IMR-90 (cell line): ENCODE results near the gene RPS13. TPM values are rescaled to one million over a fixed set of nuclear protein-coding genes. Genes with fewer than 3 reads are reported as not detected.

Source experiments
- ATAC-seq: fragments of 200-7000 bp; cut with Tn5 transposase; 2 replicates; pipeline ENCODE4 v1.9.1; 2020; ENCODE audit warnings: low read depth, mild to moderate bottlenecking, moderate library complexity
- BruUV-seq: library from RNA; stranded (reverse); fragments of 400-500 nt; replicated peaks from 2 replicates; lab custom pipeline; 2021; lab: Mats Ljungman, UMichigan
- CTCF ChIA-PET: fragments of 300-600 bp; formaldehyde crosslinking; extraction: SDS; loops from one replicate; lab custom pipeline; 2021; ENCODE audit warnings: antibody characterized with exemption; lab: Yijun Ruan, JAX
- POLR2A ChIA-PET: fragments of 300-600 bp; sonication (Branson Sonifier 250); formaldehyde crosslinking; loops from one replicate; lab custom pipeline; 2022; ENCODE audit warnings: antibody characterized with exemption; ENCODE audit not compliant: unreplicated experiment; lab: Charles Lee
- DNase-seq: peaks from one replicate; pipeline ENCODE4 v3.0.0; 2013
- H2AFZ ChIP-seq: replicated peaks from 2 replicates; pipeline ENCODE3; 2013; ENCODE audit warnings: low read length, mild to moderate bottlenecking; ENCODE audit not compliant: poor library complexity
- H2AK5ac ChIP-seq: 2 replicates; pipeline ENCODE4 v1.6.1; 2013; ENCODE audit warnings: low read depth, low read length, inconsistent platforms
- H2AK9ac ChIP-seq: replicated peaks from 2 replicates; pipeline ENCODE3; 2013; ENCODE audit warnings: mild to moderate bottlenecking, low read depth, low read length, moderate library complexity; ENCODE audit not compliant: poor library complexity
- H2BK120ac ChIP-seq: 2 replicates; pipeline ENCODE4 v1.6.1; 2013; ENCODE audit warnings: low read depth, low read length, inconsistent platforms
- H2BK15ac ChIP-seq: 3 replicates; pipeline ENCODE4 v1.6.1; 2013; ENCODE audit warnings: low read depth, low read length, inconsistent platforms
- H2BK20ac ChIP-seq: 2 replicates; pipeline ENCODE4 v1.6.1; 2013; ENCODE audit warnings: low read depth, mild to moderate bottlenecking, inconsistent platforms, low read length, moderate library complexity
- H2BK5ac ChIP-seq: 2 replicates; pipeline ENCODE4 v1.6.1; 2013; ENCODE audit warnings: mild to moderate bottlenecking, low read depth, low read length, inconsistent platforms; ENCODE audit not compliant: poor library complexity, severe bottlenecking
- H3K14ac ChIP-seq: replicated peaks from 2 replicates; pipeline ENCODE4 v1.6.1; 2013; ENCODE audit warnings: low read depth, low read length, inconsistent platforms
- H3K18ac ChIP-seq: 2 replicates; pipeline ENCODE4 v1.6.1; 2013; ENCODE audit warnings: low read depth, low read length, control low read depth
- H3K23ac ChIP-seq: 2 replicates; pipeline ENCODE4 v1.6.1; 2013; ENCODE audit warnings: low read depth, low read length, inconsistent platforms
- H3K27ac ChIP-seq: 2 replicates; pipeline ENCODE4 v1.5.1; 2013; ENCODE audit warnings: mild to moderate bottlenecking, control low read depth, low read length; ENCODE audit not compliant: insufficient read depth
- H3K27me3 ChIP-seq: 2 replicates; pipeline ENCODE4 v1.6.1; 2013; ENCODE audit warnings: low read length; ENCODE audit not compliant: control insufficient read depth, insufficient read depth
- H3K36me3 ChIP-seq: 2 replicates; pipeline ENCODE4 v1.6.1; 2013; ENCODE audit warnings: low read length, mixed read lengths; ENCODE audit not compliant: control insufficient read depth, insufficient read depth
- H3K4ac ChIP-seq: 2 replicates; pipeline ENCODE4 v1.6.1; 2013; ENCODE audit warnings: low read depth, low read length, inconsistent platforms
- H3K4me1 ChIP-seq: 2 replicates; pipeline ENCODE4 v1.6.1; 2013; ENCODE audit warnings: low read length, mixed read lengths; ENCODE audit not compliant: control insufficient read depth, insufficient read depth
- H3K4me2 ChIP-seq: 2 replicates; pipeline ENCODE4 v1.6.1; 2013; ENCODE audit warnings: low read depth, mild to moderate bottlenecking, control low read depth, low read length, moderate library complexity
- H3K4me3 ChIP-seq: 2 replicates; pipeline ENCODE4 v1.5.1; 2013; ENCODE audit warnings: low read depth, mild to moderate bottlenecking, control low read depth, low read length, moderate library complexity; ENCODE audit not compliant: insufficient read depth
- H3K56ac ChIP-seq: 2 replicates; pipeline ENCODE4 v1.6.1; 2013; ENCODE audit warnings: low read length, inconsistent platforms; ENCODE audit not compliant: insufficient read depth; ENCODE audit errors: extremely low read depth
- H3K79me1 ChIP-seq, 2 experiments: 2 replicates each; pipeline ENCODE4 v1.6.1; 2013; ENCODE audit warnings: low read length in 2 of 2, inconsistent platforms in 1 of 2, low read depth in 1 of 2
- H3K9ac ChIP-seq: 2 replicates; pipeline ENCODE4 v1.6.1; 2013; ENCODE audit warnings: low read depth, low read length, control low read depth
- H3K9me1 ChIP-seq: 2 replicates; pipeline ENCODE4 v1.6.1; 2013; ENCODE audit warnings: low read length, inconsistent platforms; ENCODE audit not compliant: insufficient read depth
- H3K9me3 ChIP-seq: 2 replicates; pipeline ENCODE4 v1.6.1; 2013; ENCODE audit warnings: low read length; ENCODE audit not compliant: control insufficient read depth, insufficient read depth
- H4K20me1 ChIP-seq: 2 replicates; pipeline ENCODE4 v1.6.1; 2013; ENCODE audit warnings: low read length, inconsistent platforms; ENCODE audit not compliant: insufficient read depth
- H4K5ac ChIP-seq: 2 replicates; pipeline ENCODE4 v1.6.1; 2013; ENCODE audit warnings: mild to moderate bottlenecking, low read depth, low read length, control low read depth
- H4K8ac ChIP-seq, 2 experiments: 2 replicates each; pipeline ENCODE4 v1.6.1; 2013; ENCODE audit warnings: low read depth in 2 of 2, low read length in 2 of 2, control low read depth in 1 of 2, inconsistent platforms in 1 of 2
- H4K91ac ChIP-seq: 2 replicates; pipeline ENCODE4 v1.6.1; 2013; ENCODE audit warnings: low read depth, low read length, inconsistent platforms; ENCODE audit not compliant: insufficient read depth
- BHLHE40 ChIP-seq: fragments of 150-350 bp; IDR thresholded peaks from 2 replicates; pipeline ENCODE4 v1.6.1; 2016; ENCODE audit warnings: mild to moderate bottlenecking, low read depth, low read length
- CEBPB ChIP-seq: IDR thresholded peaks from 2 replicates; pipeline ENCODE4 v1.6.1; 2012; ENCODE audit warnings: low read depth, low read length, improper control_type of control experiment
- CHD1 ChIP-seq: IDR thresholded peaks from 2 replicates; pipeline ENCODE4 v1.6.1; 2012; ENCODE audit warnings: low read depth, low read length, improper control_type of control experiment
- CTCF ChIP-seq: conservative IDR thresholded peaks from 2 replicates; pipeline ENCODE4 v1.5.1; 2012; ENCODE audit warnings: mild to moderate bottlenecking, low read depth, low read length, improper control_type of control experiment
- ELK1 ChIP-seq: fragments of 150-350 bp; IDR thresholded peaks from 2 replicates; pipeline ENCODE4 v1.6.1; 2016; ENCODE audit warnings: low read depth, mild to moderate bottlenecking, low read length, moderate library complexity, borderline replicate concordance
- FOS ChIP-seq: fragments of 150-350 bp; IDR thresholded peaks from 2 replicates; pipeline ENCODE4 v1.6.1; 2016; ENCODE audit warnings: low read depth, low read length
- MAFK ChIP-seq: IDR thresholded peaks from 2 replicates; pipeline ENCODE4 v1.6.1; 2012; ENCODE audit warnings: low read depth, low read length, improper control_type of control experiment
- MAZ ChIP-seq: IDR thresholded peaks from 2 replicates; pipeline ENCODE4 v1.6.1; 2012; ENCODE audit warnings: low read depth, mild to moderate bottlenecking, low read length, improper control_type of control experiment, moderate library complexity, borderline replicate concordance
- MXI1 ChIP-seq: IDR thresholded peaks from 2 replicates; pipeline ENCODE4 v1.6.1; 2012; ENCODE audit warnings: low read depth, mild to moderate bottlenecking, low read length, moderate library complexity, borderline replicate concordance
- NFE2L2 ChIP-seq: fragments of 150-350 bp; IDR thresholded peaks from 2 replicates; pipeline ENCODE4 v1.6.1; 2016; ENCODE audit warnings: low read depth, mild to moderate bottlenecking, low read length
- POLR2A ChIP-seq: IDR thresholded peaks from 2 replicates; pipeline ENCODE4 v1.6.1; 2012; ENCODE audit warnings: mild to moderate bottlenecking, low read depth, low read length
- RAD21 ChIP-seq: IDR thresholded peaks from 2 replicates; pipeline ENCODE4 v1.6.1; 2012; ENCODE audit warnings: low read length, improper control_type of control experiment
- RCOR1 ChIP-seq: IDR thresholded peaks from 2 replicates; pipeline ENCODE4 v1.6.1; 2012; ENCODE audit warnings: mild to moderate bottlenecking, low read length, improper control_type of control experiment; ENCODE audit not compliant: insufficient replicate concordance
- RFX5 ChIP-seq: IDR thresholded peaks from 2 replicates; pipeline ENCODE4 v1.8.0; 2012; ENCODE audit warnings: low read depth, mild to moderate bottlenecking, low read length, moderate library complexity
- SMC3 ChIP-seq: fragments of 150-350 bp; IDR thresholded peaks from 2 replicates; pipeline ENCODE4 v1.6.1; 2016; ENCODE audit warnings: low read depth, mild to moderate bottlenecking, antibody characterized with exemption, low read length, moderate library complexity
- USF2 ChIP-seq: fragments of 150-350 bp; IDR thresholded peaks from 2 replicates; pipeline ENCODE4 v1.6.1; 2017; ENCODE audit warnings: mild to moderate bottlenecking, antibody characterized with exemption, low read length, low read depth
- WGBS, 2 experiments: methylation state at CpG; one replicate each; pipeline versions ENCODE4 v1.1.5 to v1.1.7; 2013; ENCODE audit warnings: missing lambda C conversion rate in 2 of 2; ENCODE audit not compliant: insufficient read length in 1 of 2; ENCODE audit errors: extremely low coverage in 2 of 2; 5-methylcytosine and 5-hydroxymethylcytosine counted together
- dilution Hi-C: fragments of 300-500 bp; cut with HindIII; formaldehyde crosslinking; loops from one replicate; pipeline ENCODE4 v1.14.3; 2018; ENCODE audit warnings: low sequenced_read_pairs; ENCODE audit not compliant: unreplicated experiment
- in situ Hi-C: fragments of 300-500 bp; cut with MboI; formaldehyde crosslinking; loops from 3 replicates; pipeline ENCODE4 v1.14.3; 2019; ENCODE audit warnings: low sequenced_read_pairs, inconsistent platforms, mixed read lengths
- intact Hi-C: fragments of 100-400 bp; cut with micrococcal nuclease; formaldehyde crosslinking; loops from 2 replicates; pipeline ENCODE4 v1.10.0; 2022
- polyA plus RNA-seq, 3 experiments: library from polyadenylated mRNA; depleted of rRNA; stranded (reverse); fragments of >200 nt; gene quantifications; 2 replicates each; pipeline ENCODE4 v1.2.3, GENCODE V29; 2012; ENCODE audit warnings: low replicate concordance in 1 of 3
- total RNA-seq: library from RNA; depleted of rRNA; stranded (reverse); fragments of >200 nt; gene quantifications from 2 replicates; pipeline ENCODE4 v1.2.3, GENCODE V29; 2012

Gene RPS13
- total and polyA plus RNA-seq, 2 of the 4 experiments (the other 2 are of a cell fraction) = 548 to 701 TPM

DNA sequence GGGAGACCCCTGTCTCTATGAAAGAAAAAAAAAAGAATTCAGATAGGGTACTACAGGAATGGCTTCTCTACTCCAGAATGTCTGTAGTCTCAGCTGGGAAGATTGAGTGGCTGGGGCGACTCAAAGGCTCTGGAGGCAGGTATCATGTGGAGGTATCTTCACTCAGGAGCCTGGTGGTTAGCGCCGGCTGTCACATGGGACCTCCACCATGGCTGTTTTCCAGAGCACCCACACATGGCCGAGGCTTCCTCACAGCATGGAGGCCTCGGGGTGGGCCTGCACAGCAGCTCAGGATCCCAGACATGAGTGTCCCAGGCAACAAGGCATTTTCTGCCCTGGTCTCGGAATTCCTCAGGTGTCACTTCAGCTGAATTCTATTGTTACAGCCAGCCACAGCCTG lies 10.1 kb downstream of the RPS13 start:
- Histone ChIP-seq H3K9me1 (0 out of 2 replicates have a peak, but pooled peaks cover 3% of the 10 kb centered on the region), H3K4me2 (no peak overlapping the region), H3K4me3 (no peak overlapping the region), H2BK120ac (no peak overlapping the region), H3K27ac (no peak overlapping the region), H3K23ac (no peak overlapping the region), H3K27me3 (no peaks in the 10 kb centered on the region), H3K4ac (no peak overlapping the region), H4K91ac (no peak overlapping the region), H2BK20ac (no peak overlapping the region), H3K9me3 (no peaks in the 10 kb centered on the region), H4K5ac (no peak overlapping the region), H2BK5ac (no peak overlapping the region), H3K18ac (no peak overlapping the region), H3K9ac (no peak overlapping the region), H2AFZ (no peak overlapping the region), H3K4me1 (no peaks in the 10 kb centered on the region), H4K8ac (no peak overlapping the region), H3K56ac (no peak overlapping the region), H3K14ac (no peak overlapping the region), H3K79me1 (no peaks in the 10 kb centered on the region), H2AK9ac (no peak overlapping the region), H2AK5ac (no peak overlapping the region), H4K20me1 (no peaks in the 10 kb centered on the region), H2BK15ac (no peak overlapping the region), H3K36me3 (no peaks in the 10 kb centered on the region)
- DNase-seq (no peak), ATAC-seq (no peak)
- in situ Hi-C loops (loop anchor here (10.0 kb wide), 2 partner anchors 123 to 283 kb away; no protein-coding TSS in a partner anchor), intact Hi-C loops (loop anchor here (10.0 kb wide), 1 partner anchor 53 kb away; the partner anchor contains the start of gene PLEKHA7), dilution Hi-C loops (no loop called here)
- POLR2A ChIA-PET = no interaction called here
- CTCF ChIA-PET = no interaction called here
- no TSS peak for BruUV-seq
- WGBS, 2 experiments = 94% methylated on average over 3 of the region's 6 CpGs; no CpG with 5 or more reads in 1 of the 2 experiments
- TF ChIP-seq ELK1 = no peak
- TF ChIP-seq RFX5 = no peak
- TF ChIP-seq MAFK = no peak
- no peak for TF ChIP-seq RAD21
- no peak for TF ChIP-seq NFE2L2
- TF ChIP-seq MAZ = no peak
- TF ChIP-seq SMC3 = no peak
- no peak for TF ChIP-seq BHLHE40
- no peak for TF ChIP-seq FOS
- no peak for TF ChIP-seq USF2
- TF ChIP-seq CTCF = no peak
- TF ChIP-seq CHD1 = no peak
- TF ChIP-seq RCOR1 = no peak
- TF ChIP-seq CEBPB = no peak
- TF ChIP-seq MXI1 = no peak
- TF ChIP-seq POLR2A = no peak
